SU-DHL-6 (cell line): Measurements from ENCODE around the gene IL20RB.

Source experiments
- H2AFZ ChIP-seq: fragments of 200-600 bp; sonication (generic); 2 replicates; pipeline ENCODE4 v1.6.1; 2014; ENCODE audit warnings: low read depth, mild to moderate bottlenecking, moderate library complexity, mixed read lengths, antibody characterized with exemption, low read length; ENCODE audit not compliant: severe bottlenecking
- H3F3A ChIP-seq: fragments of 200-600 bp; shearing (Covaris generic); 2 replicates; pipeline ENCODE4 v1.6.0; 2016; ENCODE audit warnings: antibody characterized with exemption, mild to moderate bottlenecking; ENCODE audit not compliant: insufficient read depth
- H3K27ac ChIP-seq: fragments of 200-600 bp; sonication (generic); 2 replicates; pipeline ENCODE4 v1.5.1; 2016; ENCODE audit warnings: low read depth, mild to moderate bottlenecking, low read length, moderate library complexity, mixed read lengths
- H3K27me3 ChIP-seq: fragments of 200-600 bp; sonication (generic), shearing (Covaris generic); 2 replicates; pipeline ENCODE4 v1.6.0; 2014; ENCODE audit warnings: mild to moderate bottlenecking, low read length
- H3K36me3 ChIP-seq: fragments of 200-600 bp; sonication (generic); 2 replicates; pipeline ENCODE4 v1.6.1; 2014; ENCODE audit warnings: mild to moderate bottlenecking, low read length, mixed read lengths
- H3K4me2 ChIP-seq: fragments of 300-600, 200-600 bp; shearing (Covaris generic), sonication (generic); 2 replicates; pipeline ENCODE4 v1.6.0; 2014; ENCODE audit warnings: low read length, low read depth, mild to moderate bottlenecking; ENCODE audit not compliant: poor library complexity, severe bottlenecking
- H3K4me3 ChIP-seq: fragments of 200-600 bp; sonication (generic); 2 replicates; pipeline ENCODE4 v1.5.1; 2014; ENCODE audit warnings: antibody characterized with exemption, low read length, mild to moderate bottlenecking, mixed read lengths; ENCODE audit not compliant: insufficient read depth, poor library complexity, severe bottlenecking
- H3K79me2 ChIP-seq: fragments of 200-600 bp; sonication (generic); 2 replicates; pipeline ENCODE4 v1.6.1; 2014; ENCODE audit warnings: mild to moderate bottlenecking, low read length, moderate library complexity; ENCODE audit not compliant: insufficient read depth
- H3K9ac ChIP-seq: fragments of 200-600 bp; sonication (generic); 2 replicates; pipeline ENCODE4 v1.7.0; 2014; ENCODE audit warnings: mild to moderate bottlenecking, low read length
- H3K9me2 ChIP-seq: fragments of 200-600 bp; sonication (generic); replicated peaks from 2 replicates; pipeline ENCODE4 v1.6.1; 2014; ENCODE audit warnings: low read length; ENCODE audit not compliant: insufficient read depth
- H3K9me3 ChIP-seq: fragments of 200-600 bp; sonication (generic); 2 replicates; pipeline ENCODE4 v1.6.1; 2014; ENCODE audit warnings: low read length, mixed read lengths; ENCODE audit not compliant: insufficient read depth
- H4K20me1 ChIP-seq: fragments of 200-600 bp; sonication (generic); 2 replicates; pipeline ENCODE4 v1.6.1; 2014; ENCODE audit warnings: low read depth, mild to moderate bottlenecking, antibody characterized with exemption, low read length, moderate library complexity, mixed read lengths
- EZH2phosphoT487 ChIP-seq: fragments of 200-600 bp; sonication (generic), shearing (Covaris generic); conservative IDR thresholded peaks from 2 replicates; pipeline ENCODE4 v1.6.1; 2018; ENCODE audit warnings: mild to moderate bottlenecking, antibody characterized with exemption, low read length, moderate library complexity, mixed read lengths
- TF ChIP-seq, protein P1 (sequence below): fragments of 200-600 bp; sonication (generic); IDR thresholded peaks from one replicate; pipeline ENCODE4 v1.5.1; 2017; ENCODE audit warnings: antibody characterized with exemption, mild to moderate bottlenecking, low read length, moderate library complexity; ENCODE audit not compliant: insufficient read depth, poor library complexity, severe bottlenecking

The IL20RB gene

DNA sequence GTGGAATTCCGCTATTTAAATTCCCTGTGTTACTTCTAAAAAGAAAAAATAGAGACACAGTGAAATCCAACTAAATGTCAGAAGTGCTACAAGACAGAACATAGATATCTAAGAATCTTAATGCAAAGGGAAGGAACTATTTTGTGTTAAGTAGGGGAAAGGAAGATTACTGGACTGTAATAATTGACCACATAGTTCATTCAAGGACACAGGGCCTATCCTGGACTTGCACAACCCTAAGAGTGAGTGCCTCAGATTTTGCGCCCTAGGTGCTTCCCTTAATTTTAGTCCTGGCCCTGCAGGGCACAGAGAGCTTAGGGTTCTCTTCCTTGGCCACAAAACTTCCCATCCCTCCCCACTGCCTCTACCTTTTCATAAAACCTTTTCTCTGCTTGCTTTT lies 3.5 kb upstream of the IL20RB start:
- Histone ChIP-seq H3K36me3 (no peaks in the 10 kb centered on the region), H3K4me3 (no peak overlapping the region), H4K20me1 (no peaks in the 10 kb centered on the region), H3K9ac (no peak overlapping the region), H3K9me2 (no peaks in the 10 kb centered on the region), H3K27ac (no peak overlapping the region), H2AFZ (no peak overlapping the region), H3K4me2 (no peak overlapping the region), H3K79me2 (no peaks in the 10 kb centered on the region; the same call in 1 of the 2 replicates), H3K9me3 (no peaks in the 10 kb centered on the region), H3F3A (peaks cover 8% of the 10 kb centered on the region; the same call in 1 of the 2 replicates), H3K27me3 (no peaks in the 10 kb centered on the region)
- TF ChIP-seq, protein P1, sequence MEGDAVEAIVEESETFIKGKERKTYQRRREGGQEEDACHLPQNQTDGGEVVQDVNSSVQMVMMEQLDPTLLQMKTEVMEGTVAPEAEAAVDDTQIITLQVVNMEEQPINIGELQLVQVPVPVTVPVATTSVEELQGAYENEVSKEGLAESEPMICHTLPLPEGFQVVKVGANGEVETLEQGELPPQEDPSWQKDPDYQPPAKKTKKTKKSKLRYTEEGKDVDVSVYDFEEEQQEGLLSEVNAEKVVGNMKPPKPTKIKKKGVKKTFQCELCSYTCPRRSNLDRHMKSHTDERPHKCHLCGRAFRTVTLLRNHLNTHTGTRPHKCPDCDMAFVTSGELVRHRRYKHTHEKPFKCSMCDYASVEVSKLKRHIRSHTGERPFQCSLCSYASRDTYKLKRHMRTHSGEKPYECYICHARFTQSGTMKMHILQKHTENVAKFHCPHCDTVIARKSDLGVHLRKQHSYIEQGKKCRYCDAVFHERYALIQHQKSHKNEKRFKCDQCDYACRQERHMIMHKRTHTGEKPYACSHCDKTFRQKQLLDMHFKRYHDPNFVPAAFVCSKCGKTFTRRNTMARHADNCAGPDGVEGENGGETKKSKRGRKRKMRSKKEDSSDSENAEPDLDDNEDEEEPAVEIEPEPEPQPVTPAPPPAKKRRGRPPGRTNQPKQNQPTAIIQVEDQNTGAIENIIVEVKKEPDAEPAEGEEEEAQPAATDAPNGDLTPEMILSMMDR: no peak
- no peak for TF ChIP-seq EZH2phosphoT487

DNA sequence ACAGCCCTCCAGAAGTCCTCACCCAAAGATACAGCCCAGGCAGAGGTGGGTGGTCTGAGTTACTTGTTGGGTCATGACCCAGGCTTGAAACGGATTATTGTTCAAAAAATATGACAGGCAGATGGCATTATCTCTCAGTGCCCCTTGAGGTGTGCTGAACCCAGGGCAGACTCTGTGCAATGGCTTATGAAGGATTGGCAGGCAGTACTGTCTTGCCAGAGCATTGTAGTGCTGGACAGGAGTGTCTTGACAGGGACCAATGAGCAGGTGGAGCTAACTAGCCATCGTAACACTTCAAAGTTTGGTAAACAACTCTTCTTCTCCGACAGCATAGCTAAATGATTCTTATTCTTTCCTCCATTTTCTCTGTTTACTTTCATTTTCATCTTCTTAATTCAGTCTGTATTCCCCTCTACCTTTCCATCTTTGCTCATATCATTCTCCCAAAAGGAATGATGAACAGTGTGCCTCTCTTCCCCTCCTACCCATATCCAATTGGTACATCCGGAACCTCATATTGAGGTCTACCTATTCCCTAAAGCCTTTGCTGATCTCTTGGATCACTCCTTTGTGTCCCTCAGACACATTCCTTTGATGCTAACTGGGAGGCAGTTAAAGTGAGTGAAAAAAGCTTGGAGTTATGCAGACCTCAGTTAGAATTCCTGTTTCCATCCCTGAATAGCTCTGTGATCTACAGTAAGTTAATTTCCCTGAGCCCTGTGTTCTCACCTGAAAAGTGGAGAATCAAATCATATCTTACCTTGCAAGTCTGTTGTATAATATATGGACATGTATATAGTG lies 2.6 kb upstream of the IL20RB start:
- no peaks in the 10 kb centered on the region for H3F3A ChIP-seq
- H2AFZ ChIP-seq: no peak overlapping the region
- no peaks in the 10 kb centered on the region for H3K27me3 ChIP-seq
- H3K36me3 ChIP-seq: no peaks in the 10 kb centered on the region
- H3K9ac ChIP-seq: no peak overlapping the region
- H3K4me3 ChIP-seq: no peak overlapping the region
- no peak overlapping the region for H3K27ac ChIP-seq
- no peaks in the 10 kb centered on the region; the same call in 1 of the 2 replicates for H3K79me2 ChIP-seq
- no peaks in the 10 kb centered on the region for H3K9me3 ChIP-seq
- H3K4me2 ChIP-seq: no peak overlapping the region
- H3K9me2 ChIP-seq: no peaks in the 10 kb centered on the region
- no peaks in the 10 kb centered on the region for H4K20me1 ChIP-seq
- TF ChIP-seq, protein P1: no peak
- TF ChIP-seq EZH2phosphoT487: no peak

DNA sequence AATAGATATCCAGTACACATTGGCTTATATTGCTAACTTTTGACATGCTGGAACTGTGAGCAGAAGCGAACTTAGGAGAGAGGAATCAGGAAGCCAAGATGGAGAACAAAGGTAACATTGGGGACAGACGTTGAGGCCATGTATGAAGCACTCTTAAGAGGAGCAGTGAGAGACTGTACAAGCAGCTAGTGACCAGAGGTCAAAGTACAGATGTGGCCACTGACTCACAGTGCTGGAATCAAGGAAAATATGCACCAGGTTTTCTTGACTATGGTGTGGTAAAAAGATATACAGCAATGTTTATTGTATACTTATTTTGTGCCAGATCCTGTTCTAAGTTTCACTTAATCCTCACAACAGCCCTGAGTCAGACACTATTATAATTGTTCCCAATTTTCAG lies 2.0 kb upstream of the IL20RB start:
- Histone ChIP-seq H3K9me3 (no peaks in the 10 kb centered on the region), H3K79me2 (no peaks in the 10 kb centered on the region), H2AFZ (no peak overlapping the region), H3K9me2 (no peaks in the 10 kb centered on the region), H4K20me1 (no peaks in the 10 kb centered on the region), H3K27me3 (no peaks in the 10 kb centered on the region), H3K9ac (no peak overlapping the region), H3K27ac (no peak overlapping the region), H3K4me2 (no peak overlapping the region), H3F3A (no peaks in the 10 kb centered on the region), H3K4me3 (no peak overlapping the region), H3K36me3 (no peaks in the 10 kb centered on the region)
- TF ChIP-seq, protein P1: no peak
- TF ChIP-seq EZH2phosphoT487: no peak
